AG09309 (cell line): ENCODE data around the gene COIL.

Source experiments
- DNase-seq: peaks from one replicate; pipeline ENCODE4 v3.0.0-alpha.2; 2010; ENCODE audit warnings: low read depth
- H3K4me3 ChIP-seq: 2 replicates; pipeline ENCODE4 v1.5.1; 2011; ENCODE audit warnings: mild to moderate bottlenecking, low read depth, low read length, moderate library complexity; ENCODE audit not compliant: control insufficient read depth
- CTCF ChIP-seq: IDR thresholded peaks from 2 replicates; pipeline ENCODE4 v1.5.1; 2011; ENCODE audit warnings: mild to moderate bottlenecking, low read depth, low read length, inconsistent platforms; ENCODE audit not compliant: insufficient read depth, control insufficient read depth; ENCODE audit errors: missing control alignments

COIL gene

GRCh38 chr17:56917559-56918296 is 43.1 kb downstream of the COIL start:
- no peak for DNase-seq
- no peak for TF ChIP-seq CTCF

GRCh38 chr17:56914581-56915273 is 46.1 kb downstream of the COIL start:
- DNase-seq = no peak
- peak overlapping the region; percentile 82 for H3K4me3 ChIP-seq
- no peak for TF ChIP-seq CTCF

More at GRCh38 chr17:56917559-56918296, 43.1 kb downstream of the COIL start:
- no peak overlapping the region for H3K4me3 ChIP-seq

- TF ChIP-seq CTCF = no peak
- H3K4me3 ChIP-seq = peak within 1 kb of the TSS; percentile 82
- peak; percentile 38 for DNase-seq
Observed at GRCh38 chr17:56913867-56914580, 46.8 kb downstream of the COIL start, which contains the start of gene TRIM25. TSS of gene TRIM25 (minus strand) at chr17:56914049. CDS start at chr17:56913988, 61 bp downstream.

GRCh38 chr17:56913353-56913866 is 47.4 kb downstream of the COIL start:
- no peak for DNase-seq
- no peak for TF ChIP-seq CTCF
- peak overlapping the region; percentile 82 for H3K4me3 ChIP-seq

GRCh38 chr17:56913000-56913311 is 47.9 kb downstream of the COIL start:
- no peak for TF ChIP-seq CTCF
- DNase-seq = no peak
- peak overlapping the region; percentile 82 for H3K4me3 ChIP-seq

- peak overlapping the region; percentile 82 for H3K4me3 ChIP-seq
- TF ChIP-seq CTCF = no peak
- no peak for DNase-seq
Observed at GRCh38 chr17:56912105-56912999, 48.5 kb downstream of the COIL start.
